Tibial nerve (tissue), 4 donors: Measurements from ENCODE around the gene NDUFAF7. TPM values are rescaled to one million over a fixed set of nuclear protein-coding genes. Genes with fewer than 3 reads are reported as not detected.

Experiments
- DNase-seq, 2 donors: peaks; one replicate each; pipeline ENCODE4 v3.0.0-alpha.2; 2019; ENCODE audit warnings: low spot score in 2 of 2
- H3K27ac ChIP-seq, 4 donors: fragments of 200-600 bp; sonication (generic) in 3 of 4; one replicate each; pipeline ENCODE4 v1.5.1; 2017 to 2019; ENCODE audit warnings: mild to moderate bottlenecking in 1 of 4
- H3K27me3 ChIP-seq, 2 donors: fragments of 200-600 bp; sonication (generic) in 1 of 2; one replicate each; pipeline versions ENCODE4 v1.5.1 to v1.6.0; 2017 to 2019
- H3K36me3 ChIP-seq, 3 donors: fragments of 200-600 bp; sonication (generic); one replicate each; pipeline ENCODE4 v1.5.1; 2018 to 2019
- H3K4me1 ChIP-seq, 4 donors: fragments of 200-600 bp; sonication (generic) in 3 of 4; one replicate each; pipeline ENCODE4 v1.5.1; 2017 to 2019
- H3K4me3 ChIP-seq, 4 donors: fragments of 200-600 bp; sonication (generic) in 3 of 4; one replicate each; pipeline ENCODE4 v1.5.1; 2017 to 2019; ENCODE audit warnings: mild to moderate bottlenecking in 1 of 4, moderate library complexity in 1 of 4
- H3K9me3 ChIP-seq, 4 donors: fragments of 200-600 bp; sonication (generic) in 3 of 4; one replicate each; pipeline ENCODE4 v1.5.1; 2017 to 2019
- CTCF ChIP-seq, 5 experiments: fragments of 200-600 bp in 3 of 5; fragments of 450-650 bp in 2 of 5; sonication (generic) in 3 of 5; IDR thresholded peaks; one replicate each; pipeline ENCODE4 v1.5.1; 2016 to 2019; ENCODE audit warnings: antibody characterized with exemption in 5 of 5, mild to moderate bottlenecking in 3 of 5, moderate library complexity in 2 of 5
- EP300 ChIP-seq, 2 donors: sonication (generic); formaldehyde crosslinking; IDR thresholded peaks; one replicate each; pipeline ENCODE4 v1.6.1; 2017; ENCODE audit warnings: antibody characterized with exemption in 2 of 2, mild to moderate bottlenecking in 1 of 2
- POLR2A ChIP-seq, 2 donors: fragments of 450-650 bp; IDR thresholded peaks; one replicate each; pipeline ENCODE4 v1.6.1; 2017; ENCODE audit warnings: antibody characterized with exemption in 2 of 2, mild to moderate bottlenecking in 2 of 2, moderate library complexity in 2 of 2
- WGBS, 2 donors: methylation state at CpG; one replicate each; pipeline ENCODE4 v1.1.5; 2018; 5-methylcytosine and 5-hydroxymethylcytosine counted together
- total RNA-seq, 4 donors: library from RNA; depleted of rRNA; stranded (reverse); fragments of >200 nt; gene quantifications; one replicate each; pipeline ENCODE4 v1.1.0, GENCODE V29; 2016

The NDUFAF7 gene
- total RNA-seq, 4 donors from 2014 or later: 14.7 to 23.4 (median 19.1) TPM

DNA sequence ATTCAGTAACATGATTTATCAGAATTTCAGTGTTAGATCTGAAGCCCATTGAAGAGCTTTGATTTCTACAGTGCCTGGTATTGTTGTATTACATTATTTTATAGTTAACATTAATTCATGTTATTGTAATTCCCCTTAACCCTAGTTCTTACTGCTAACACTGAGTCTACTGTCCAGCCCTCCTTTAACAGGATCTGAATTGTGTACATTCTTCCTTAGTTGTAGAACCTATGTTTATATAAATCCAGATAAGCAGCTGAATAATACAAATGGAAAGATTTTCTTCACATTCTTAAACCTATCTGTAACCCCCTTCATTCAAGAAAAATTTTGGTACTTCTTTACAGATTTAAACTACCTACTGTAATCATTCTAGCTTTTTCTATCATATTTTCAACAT is 14.7 kb downstream of the NDUFAF7 start:
- Histone ChIP-seq H3K27ac (no peak overlapping the region), H3K4me1 (no peaks in the 10 kb centered on the region), H3K4me3 (no peak overlapping the region), H3K36me3 (peaks cover 0 to 92% (median 7%) of the 10 kb centered on the region in 3 donors), H3K27me3 (no peaks in the 10 kb centered on the region), H3K9me3 (no peaks in the 10 kb centered on the region)
- DNase-seq: no peak
- no peak for TF ChIP-seq EP300 (IDR thresholded peaks at IDR 0.05)
- TF ChIP-seq POLR2A (IDR thresholded peaks at IDR 0.05): no peak
- TF ChIP-seq CTCF (IDR thresholded peaks at IDR 0.05): no peak

DNA sequence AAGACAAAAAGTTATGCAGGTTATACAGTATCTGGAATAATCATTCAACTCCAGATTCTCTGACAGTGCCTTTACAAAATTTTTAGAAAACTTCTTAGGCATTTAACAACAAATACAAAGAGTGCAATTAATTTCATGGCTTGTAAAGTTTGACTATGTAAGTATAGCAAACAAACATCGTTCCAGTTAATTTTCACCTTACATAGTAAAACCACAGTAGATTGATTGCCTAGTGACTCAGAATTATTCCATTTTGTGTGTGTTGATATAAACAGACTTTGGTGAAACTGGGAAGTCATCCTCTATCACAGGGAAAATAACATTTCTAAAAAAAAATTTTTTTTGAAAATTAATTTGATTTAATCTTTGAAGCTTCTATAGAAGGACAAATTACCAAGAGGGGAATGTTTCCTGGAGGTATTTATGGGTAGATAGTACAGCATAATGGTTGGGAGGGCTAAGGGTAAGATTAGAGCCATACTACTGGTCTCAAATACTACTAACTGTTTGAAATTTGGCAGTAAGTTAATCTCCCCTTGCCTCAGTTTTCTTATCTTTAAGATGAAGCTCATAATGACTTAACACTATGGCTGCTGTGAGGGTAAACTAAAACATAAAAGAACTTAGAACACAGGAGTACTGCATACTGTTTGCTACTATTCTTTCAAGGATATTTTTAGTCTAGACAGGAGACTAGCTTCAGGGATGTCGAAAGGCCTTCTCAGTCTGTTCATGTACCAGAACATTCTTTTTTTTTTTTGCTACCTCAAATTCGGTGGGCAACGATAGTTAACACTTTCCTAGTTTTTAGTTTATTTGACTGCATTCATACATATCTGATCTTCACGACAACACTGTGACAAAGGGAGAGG is 19.6 kb downstream of the NDUFAF7 start:
- no peak for DNase-seq
- no peaks in the 10 kb centered on the region for H3K4me1 ChIP-seq
- H3K9me3 ChIP-seq: no peaks in the 10 kb centered on the region
- TF ChIP-seq EP300 (IDR thresholded peaks at IDR 0.05) (no peak), POLR2A (IDR thresholded peaks at IDR 0.05) (no peak), CTCF (IDR thresholded peaks at IDR 0.05) (no peak)
- WGBS, 2 donors: 78 to 85% methylated on average over 5 of the region's 5 CpGs
- no peak overlapping the region for H3K27ac ChIP-seq
- no peak overlapping the region for H3K4me3 ChIP-seq
- peaks cover 0 to 91% (median 0%) of the 10 kb centered on the region in 3 donors for H3K36me3 ChIP-seq
- H3K27me3 ChIP-seq: no peaks in the 10 kb centered on the region

- H3K36me3 ChIP-seq: peaks cover 0 to 69% (median 0%) of the 10 kb centered on the region in 3 donors
- H3K4me1 ChIP-seq: no peaks in the 10 kb centered on the region
- H3K27ac ChIP-seq: no peak overlapping the region
- no peak overlapping the region for H3K4me3 ChIP-seq
- H3K27me3 ChIP-seq: no peaks in the 10 kb centered on the region
- 85 to 88% methylated on average over 2 of the region's 2 CpGs for WGBS, 2 donors
- DNase-seq: no peak
- no peaks in the 10 kb centered on the region for H3K9me3 ChIP-seq
- TF ChIP-seq EP300 (IDR thresholded peaks at IDR 0.05) (no peak), CTCF (IDR thresholded peaks at IDR 0.05) (no peak), POLR2A (IDR thresholded peaks at IDR 0.05) (no peak)
These were observed 31.1 kb downstream of the NDUFAF7 start for GRCh38 chr2:37262522-37262921.

- no peak overlapping the region for H3K4me3 ChIP-seq
- H3K9me3 ChIP-seq: no peaks in the 10 kb centered on the region
- WGBS, 2 donors: 77 to 88% methylated on average over 2 of the region's 2 CpGs
- DNase-seq: no peak
- H3K27ac ChIP-seq: no peak overlapping the region
- no peaks in the 10 kb centered on the region for H3K4me1 ChIP-seq
- H3K36me3 ChIP-seq: peaks cover 0 to 71% (median 6%) of the 10 kb centered on the region in 3 donors
- TF ChIP-seq EP300 (IDR thresholded peaks at IDR 0.05) (no peak), CTCF (IDR thresholded peaks at IDR 0.05) (no peak), POLR2A (IDR thresholded peaks at IDR 0.05) (no peak)
- H3K27me3 ChIP-seq: no peaks in the 10 kb centered on the region
These were observed 32.4 kb downstream of the NDUFAF7 start for GRCh38 chr2:37263839-37264238.

GRCh38 chr2:37267685-37268084 is 36.2 kb downstream of the NDUFAF7 start:
- Histone ChIP-seq H3K36me3 (peaks cover 0 to 79% (median 19%) of the 10 kb centered on the region in 3 donors), H3K9me3 (no peaks in the 10 kb centered on the region), H3K4me1 (no peaks in the 10 kb centered on the region), H3K27ac (no peak overlapping the region), H3K4me3 (no peak overlapping the region), H3K27me3 (no peaks in the 10 kb centered on the region)
- TF ChIP-seq POLR2A (IDR thresholded peaks at IDR 0.05) (no peak), EP300 (IDR thresholded peaks at IDR 0.05) (no peak), CTCF (IDR thresholded peaks at IDR 0.05) (no peak)
- no peak for DNase-seq
